Measurements from ENCODE around the gene CAMSAP1. TPM values are rescaled to one million over a fixed set of nuclear protein-coding genes. Genes with fewer than 3 reads are reported as not detected.

Gene CAMSAP1
- total and polyA plus RNA-seq, 2 of the 4 experiments (the other 2 are of a cell fraction): 8.2 to 19.5 TPM

DNA sequence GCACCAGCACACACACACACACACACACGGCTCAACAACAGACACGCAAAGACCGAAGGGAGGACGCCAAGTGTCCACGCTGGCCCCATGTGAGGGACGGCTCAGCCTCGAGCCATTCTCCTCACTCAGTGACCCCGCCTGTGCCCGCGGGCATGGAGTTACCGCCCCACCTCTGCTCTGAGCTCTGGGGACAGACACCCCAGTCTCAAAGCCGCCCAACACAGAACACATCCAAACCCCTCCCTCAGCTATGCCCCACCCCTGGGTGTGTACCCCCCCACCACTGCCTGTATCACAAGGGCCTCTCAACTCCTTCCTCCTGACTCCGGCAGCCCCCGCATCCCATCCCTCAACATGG, 81.2 kb downstream of the CAMSAP1 start:
- no peak overlapping the region for H3K4ac ChIP-seq (ENCODE audit: low read depth, low read length)
- no peak overlapping the region for H4K5ac ChIP-seq (ENCODE audit: low read depth, low read length)
- in situ Hi-C loops (cut with MboI; ENCODE audit: low sequenced_read_pairs) (no loop called here), dilution Hi-C loops (cut with HindIII; ENCODE audit: low sequenced_read_pairs, unreplicated experiment) (no loop called here), intact Hi-C loops (cut with micrococcal nuclease) (no loop called here)
- no peaks in the 10 kb centered on the region for H3K27me3 ChIP-seq (ENCODE audit: control insufficient read depth, insufficient read depth, low read length)
- TF ChIP-seq USF2 (IDR thresholded peaks at IDR 0.05; ENCODE audit: low read depth, low read length) (no peak), BHLHE40 (IDR thresholded peaks at IDR 0.05; ENCODE audit: low read depth, low read length) (no peak), RCOR1 (IDR thresholded peaks at IDR 0.05; ENCODE audit: insufficient replicate concordance, low read length) (no peak), RAD21 (IDR thresholded peaks at IDR 0.05; ENCODE audit: low read length) (no peak), MAFK (IDR thresholded peaks at IDR 0.05; ENCODE audit: low read depth, low read length) (no peak), POLR2A (IDR thresholded peaks at IDR 0.05; ENCODE audit: low read depth, low read length) (no peak), SMC3 (IDR thresholded peaks at IDR 0.05; ENCODE audit: low read depth, low read length) (no peak), MXI1 (IDR thresholded peaks at IDR 0.05; ENCODE audit: borderline replicate concordance, low read depth, low read length) (no peak), NFE2L2 (IDR thresholded peaks at IDR 0.05; ENCODE audit: low read depth, low read length) (no peak), CHD1 (IDR thresholded peaks at IDR 0.05; ENCODE audit: low read depth, low read length) (no peak), FOS (IDR thresholded peaks at IDR 0.05; ENCODE audit: low read depth, low read length) (no peak), CEBPB (IDR thresholded peaks at IDR 0.05; ENCODE audit: low read depth, low read length) (no peak)
- TF ChIP-seq, protein P1, sequence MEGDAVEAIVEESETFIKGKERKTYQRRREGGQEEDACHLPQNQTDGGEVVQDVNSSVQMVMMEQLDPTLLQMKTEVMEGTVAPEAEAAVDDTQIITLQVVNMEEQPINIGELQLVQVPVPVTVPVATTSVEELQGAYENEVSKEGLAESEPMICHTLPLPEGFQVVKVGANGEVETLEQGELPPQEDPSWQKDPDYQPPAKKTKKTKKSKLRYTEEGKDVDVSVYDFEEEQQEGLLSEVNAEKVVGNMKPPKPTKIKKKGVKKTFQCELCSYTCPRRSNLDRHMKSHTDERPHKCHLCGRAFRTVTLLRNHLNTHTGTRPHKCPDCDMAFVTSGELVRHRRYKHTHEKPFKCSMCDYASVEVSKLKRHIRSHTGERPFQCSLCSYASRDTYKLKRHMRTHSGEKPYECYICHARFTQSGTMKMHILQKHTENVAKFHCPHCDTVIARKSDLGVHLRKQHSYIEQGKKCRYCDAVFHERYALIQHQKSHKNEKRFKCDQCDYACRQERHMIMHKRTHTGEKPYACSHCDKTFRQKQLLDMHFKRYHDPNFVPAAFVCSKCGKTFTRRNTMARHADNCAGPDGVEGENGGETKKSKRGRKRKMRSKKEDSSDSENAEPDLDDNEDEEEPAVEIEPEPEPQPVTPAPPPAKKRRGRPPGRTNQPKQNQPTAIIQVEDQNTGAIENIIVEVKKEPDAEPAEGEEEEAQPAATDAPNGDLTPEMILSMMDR (conservative IDR thresholded peaks at IDR 0.05; ENCODE audit: low read depth, low read length): no peak
- TF ChIP-seq, protein P2, sequence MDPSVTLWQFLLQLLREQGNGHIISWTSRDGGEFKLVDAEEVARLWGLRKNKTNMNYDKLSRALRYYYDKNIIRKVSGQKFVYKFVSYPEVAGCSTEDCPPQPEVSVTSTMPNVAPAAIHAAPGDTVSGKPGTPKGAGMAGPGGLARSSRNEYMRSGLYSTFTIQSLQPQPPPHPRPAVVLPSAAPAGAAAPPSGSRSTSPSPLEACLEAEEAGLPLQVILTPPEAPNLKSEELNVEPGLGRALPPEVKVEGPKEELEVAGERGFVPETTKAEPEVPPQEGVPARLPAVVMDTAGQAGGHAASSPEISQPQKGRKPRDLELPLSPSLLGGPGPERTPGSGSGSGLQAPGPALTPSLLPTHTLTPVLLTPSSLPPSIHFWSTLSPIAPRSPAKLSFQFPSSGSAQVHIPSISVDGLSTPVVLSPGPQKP (IDR thresholded peaks at IDR 0.05; ENCODE audit: borderline replicate concordance, low read depth, low read length): no peak
- ChIA-PET POLR2A (ENCODE audit: unreplicated experiment) (no interaction called here), CTCF (no interaction called here)
- H4K20me1 ChIP-seq (ENCODE audit: insufficient read depth, low read length): peaks cover 16% of the 10 kb centered on the region
- peaks cover 23 to 43% of the 10 kb centered on the region in 2 experiments for H3K79me1 ChIP-seq (ENCODE audit: low read depth in 1 of 2, low read length in 2 of 2)
- H3K56ac ChIP-seq (ENCODE audit: extremely low read depth, insufficient read depth, low read length): no peak overlapping the region
- ATAC-seq (ENCODE audit: low read depth) (no peak), DNase-seq (no peak)
- H2AFZ ChIP-seq (replicated peaks; ENCODE audit: low read length, poor library complexity): no peak overlapping the region
- no peak overlapping the region for H2BK5ac ChIP-seq (ENCODE audit: low read depth, low read length, poor library complexity, severe bottlenecking)
- no peak overlapping the region for H3K9ac ChIP-seq (ENCODE audit: low read depth, low read length)
- H2BK120ac ChIP-seq (ENCODE audit: low read depth, low read length): no peak overlapping the region
- no peak overlapping the region for H2AK9ac ChIP-seq (replicated peaks; ENCODE audit: low read depth, low read length, poor library complexity)
- H3K14ac ChIP-seq (replicated peaks; ENCODE audit: low read depth, low read length): no peak overlapping the region
- no peak overlapping the region for H3K27ac ChIP-seq (ENCODE audit: insufficient read depth, low read length)
- no peaks in the 10 kb centered on the region for H3K9me1 ChIP-seq (ENCODE audit: insufficient read depth, low read length)
- peaks cover 30% of the 10 kb centered on the region for H3K36me3 ChIP-seq (ENCODE audit: control insufficient read depth, insufficient read depth, low read length)
- H4K8ac ChIP-seq (ENCODE audit: low read depth in 2 of 2, low read length in 2 of 2): no peak overlapping the region
- no peaks in the 10 kb centered on the region for H3K9me3 ChIP-seq (ENCODE audit: control insufficient read depth, insufficient read depth, low read length)
- no peak overlapping the region for H2BK20ac ChIP-seq (ENCODE audit: low read depth, low read length)
- WGBS, 2 experiments (ENCODE audit: extremely low coverage in 2 of 2, insufficient read length in 1 of 2): 96% methylated on average over 7 of the region's 14 CpGs; no CpG with 5 or more reads in 1 of the 2 experiments
- BruUV-seq (replicated peaks): no TSS peak
- no peak overlapping the region for H2BK15ac ChIP-seq (ENCODE audit: low read depth, low read length)
- no peak overlapping the region for H4K91ac ChIP-seq (ENCODE audit: insufficient read depth, low read depth, low read length)
- no peak overlapping the region for H3K4me3 ChIP-seq (ENCODE audit: insufficient read depth, low read depth, low read length)
- no peak overlapping the region for H2AK5ac ChIP-seq (ENCODE audit: low read depth, low read length)
- H3K23ac ChIP-seq (ENCODE audit: low read depth, low read length): no peak overlapping the region
- H3K4me1 ChIP-seq (ENCODE audit: control insufficient read depth, insufficient read depth, low read length): no peaks in the 10 kb centered on the region
- H3K4me2 ChIP-seq (ENCODE audit: low read depth, low read length): no peak overlapping the region
- no peak overlapping the region for H3K18ac ChIP-seq (ENCODE audit: low read depth, low read length)

Data from IMR-90 (cell line).